Right lobe of liver (tissue), 4 donors: ENCODE results near the gene MEAF6.

ENCODE experiments used
- POLR2A ChIP-seq: fragments of 450-650 bp; IDR thresholded peaks from one replicate; pipeline ENCODE4 v1.6.1; 2017; ENCODE audit warnings: antibody characterized with exemption, mild to moderate bottlenecking
- TF ChIP-seq, protein P1 (sequence below), 4 donors: fragments of 200-600 bp in 3 of 4; fragments of 450-650 bp in 1 of 4; IDR thresholded peaks; one replicate each; pipeline versions ENCODE4 v1.5.1 to v1.8.0; 2016 to 2022; ENCODE audit warnings: antibody characterized with exemption in 4 of 4, mild to moderate bottlenecking in 2 of 4
- donor health status: DM: no; HTN: no; CAD: no.
- donor health status: DM: no; HTN: no; CAD: no.
- donor health status: DM: no; HTN: yes; CAD: no.

DNA sequence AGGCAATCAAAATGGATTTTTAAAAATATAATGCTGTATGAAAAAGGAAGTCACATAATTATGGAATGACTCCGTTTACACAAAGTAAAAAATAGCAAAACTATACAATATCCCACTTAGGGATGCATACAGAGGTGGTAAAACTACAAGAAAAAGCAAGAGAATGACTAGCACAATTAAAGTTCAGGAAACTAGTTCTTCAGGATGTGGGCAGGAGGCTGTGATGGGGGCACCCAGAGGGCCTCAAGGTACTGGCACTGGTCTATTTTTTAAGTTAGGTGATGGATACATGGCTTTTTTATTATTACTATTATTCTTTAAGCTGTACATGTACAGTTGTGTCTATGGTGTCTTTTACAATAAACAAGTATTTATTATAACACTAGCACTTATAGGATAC, 41.6 kb downstream of the MEAF6 start:
- TF ChIP-seq, protein P1, sequence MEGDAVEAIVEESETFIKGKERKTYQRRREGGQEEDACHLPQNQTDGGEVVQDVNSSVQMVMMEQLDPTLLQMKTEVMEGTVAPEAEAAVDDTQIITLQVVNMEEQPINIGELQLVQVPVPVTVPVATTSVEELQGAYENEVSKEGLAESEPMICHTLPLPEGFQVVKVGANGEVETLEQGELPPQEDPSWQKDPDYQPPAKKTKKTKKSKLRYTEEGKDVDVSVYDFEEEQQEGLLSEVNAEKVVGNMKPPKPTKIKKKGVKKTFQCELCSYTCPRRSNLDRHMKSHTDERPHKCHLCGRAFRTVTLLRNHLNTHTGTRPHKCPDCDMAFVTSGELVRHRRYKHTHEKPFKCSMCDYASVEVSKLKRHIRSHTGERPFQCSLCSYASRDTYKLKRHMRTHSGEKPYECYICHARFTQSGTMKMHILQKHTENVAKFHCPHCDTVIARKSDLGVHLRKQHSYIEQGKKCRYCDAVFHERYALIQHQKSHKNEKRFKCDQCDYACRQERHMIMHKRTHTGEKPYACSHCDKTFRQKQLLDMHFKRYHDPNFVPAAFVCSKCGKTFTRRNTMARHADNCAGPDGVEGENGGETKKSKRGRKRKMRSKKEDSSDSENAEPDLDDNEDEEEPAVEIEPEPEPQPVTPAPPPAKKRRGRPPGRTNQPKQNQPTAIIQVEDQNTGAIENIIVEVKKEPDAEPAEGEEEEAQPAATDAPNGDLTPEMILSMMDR (IDR thresholded peaks at IDR 0.05), result no peak
- TF ChIP-seq POLR2A, result no peak
